ENCODE measurements around the gene RSPH4A. TPM values are rescaled to one million over a fixed set of nuclear protein-coding genes. Genes with fewer than 3 reads are reported as not detected.

RSPH4A gene
- total RNA-seq, 2 donors from 2014 or later = 0.10 to 0.11 TPM

DNA sequence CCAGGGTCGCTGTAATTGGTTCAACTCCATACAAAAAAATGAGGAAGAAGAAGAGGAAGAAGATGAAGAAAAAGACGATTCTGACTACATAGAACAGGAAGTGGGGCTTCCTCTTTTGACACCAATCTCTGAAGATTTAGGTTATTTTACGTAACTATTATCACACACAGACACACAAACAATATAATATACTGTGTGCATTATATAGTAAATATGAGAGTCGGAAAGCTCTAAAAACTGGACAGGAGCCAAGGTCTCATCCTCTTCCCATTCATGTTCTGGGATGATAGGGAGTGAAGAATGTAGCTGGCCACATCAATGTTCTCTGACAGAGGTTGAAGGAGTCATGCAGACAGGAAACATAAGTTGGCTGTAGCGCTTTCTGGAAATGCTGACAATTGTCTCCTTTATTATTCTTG is 13.3 kb downstream of the RSPH4A start:
- no peak overlapping the region for H3K27ac ChIP-seq
- intact Hi-C loops (cut with DNase I) = no loop called here
- no peak for DNase-seq
- TF ChIP-seq, protein P1, sequence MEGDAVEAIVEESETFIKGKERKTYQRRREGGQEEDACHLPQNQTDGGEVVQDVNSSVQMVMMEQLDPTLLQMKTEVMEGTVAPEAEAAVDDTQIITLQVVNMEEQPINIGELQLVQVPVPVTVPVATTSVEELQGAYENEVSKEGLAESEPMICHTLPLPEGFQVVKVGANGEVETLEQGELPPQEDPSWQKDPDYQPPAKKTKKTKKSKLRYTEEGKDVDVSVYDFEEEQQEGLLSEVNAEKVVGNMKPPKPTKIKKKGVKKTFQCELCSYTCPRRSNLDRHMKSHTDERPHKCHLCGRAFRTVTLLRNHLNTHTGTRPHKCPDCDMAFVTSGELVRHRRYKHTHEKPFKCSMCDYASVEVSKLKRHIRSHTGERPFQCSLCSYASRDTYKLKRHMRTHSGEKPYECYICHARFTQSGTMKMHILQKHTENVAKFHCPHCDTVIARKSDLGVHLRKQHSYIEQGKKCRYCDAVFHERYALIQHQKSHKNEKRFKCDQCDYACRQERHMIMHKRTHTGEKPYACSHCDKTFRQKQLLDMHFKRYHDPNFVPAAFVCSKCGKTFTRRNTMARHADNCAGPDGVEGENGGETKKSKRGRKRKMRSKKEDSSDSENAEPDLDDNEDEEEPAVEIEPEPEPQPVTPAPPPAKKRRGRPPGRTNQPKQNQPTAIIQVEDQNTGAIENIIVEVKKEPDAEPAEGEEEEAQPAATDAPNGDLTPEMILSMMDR (IDR thresholded peaks at IDR 0.05) = no peak
- no peaks in the 10 kb centered on the region for H3K9me3 ChIP-seq
- no peaks in the 10 kb centered on the region for H3K27me3 ChIP-seq
- H3K9ac ChIP-seq (ENCODE audit: low read depth in 2 of 2, low read length in 2 of 2) = no peak overlapping the region
- no peaks in the 10 kb centered on the region for H3K4me1 ChIP-seq
- H3K36me3 ChIP-seq = no peaks in the 10 kb centered on the region
- H3K4me3 ChIP-seq = no peak overlapping the region

DNA sequence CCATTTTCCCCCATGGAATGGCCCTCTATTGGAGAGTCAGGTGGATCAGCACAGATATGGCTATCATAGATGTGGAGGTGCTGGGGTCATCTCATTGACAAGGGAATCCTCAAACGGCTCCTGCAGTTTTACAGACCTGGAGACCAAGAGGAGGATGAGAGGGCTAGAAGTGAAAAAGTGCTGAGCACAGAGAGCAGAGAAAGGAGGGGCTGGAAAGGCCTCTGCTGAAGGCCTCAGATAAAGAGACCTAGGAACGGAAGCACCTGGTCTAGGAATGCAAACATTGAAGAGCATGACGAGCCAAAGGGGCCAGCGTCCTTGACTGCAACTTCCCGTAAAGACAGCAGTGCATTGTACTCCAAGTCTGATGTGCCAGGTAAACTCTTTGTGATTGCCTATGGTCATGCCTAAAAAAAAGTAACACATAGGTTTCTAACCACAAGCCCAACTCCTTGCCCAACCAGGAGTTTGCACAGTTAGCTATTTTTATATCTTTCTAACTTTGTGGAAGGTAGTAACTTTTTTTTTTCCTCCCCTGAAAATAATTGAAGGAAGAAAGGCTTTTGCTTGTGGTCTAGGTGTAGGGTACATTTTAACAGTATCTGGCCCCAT is 15.2 kb downstream of the RSPH4A start:
- Histone ChIP-seq H3K9ac (ENCODE audit: low read depth in 2 of 2, low read length in 2 of 2) (no peak overlapping the region), H3K9me3 (no peaks in the 10 kb centered on the region), H3K27me3 (no peaks in the 10 kb centered on the region), H3K36me3 (no peaks in the 10 kb centered on the region), H3K4me3 (no peak overlapping the region), H3K4me1 (no peaks in the 10 kb centered on the region), H3K27ac (no peak overlapping the region)
- intact Hi-C loops (cut with DNase I) = no loop called here
- TF ChIP-seq, protein P1 (IDR thresholded peaks at IDR 0.05) = no peak
- no peak for DNase-seq

DNA sequence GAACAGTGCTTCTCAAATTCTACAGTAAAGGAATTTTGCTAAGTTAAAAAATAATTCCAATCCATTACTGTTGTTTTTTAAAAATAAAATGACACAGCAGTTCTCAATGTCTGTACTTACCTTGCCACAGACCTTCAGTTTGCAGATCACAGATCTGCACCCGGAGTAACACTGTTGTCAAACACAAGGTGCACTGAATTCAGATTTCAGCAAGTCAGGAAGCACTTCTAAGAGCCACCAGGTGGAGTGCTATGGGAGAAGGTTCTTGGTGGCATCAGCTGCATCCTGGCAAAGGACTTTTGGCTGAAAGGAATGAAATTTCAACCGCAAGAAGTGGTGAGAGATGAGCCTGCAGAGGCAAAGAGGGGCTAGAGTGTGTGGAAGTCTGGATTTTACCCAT is 17.4 kb downstream of the RSPH4A start:
- intact Hi-C loops (cut with DNase I) = no loop called here
- Histone ChIP-seq H3K9ac (ENCODE audit: low read depth in 2 of 2, low read length in 2 of 2) (no peak overlapping the region), H3K36me3 (no peaks in the 10 kb centered on the region), H3K27me3 (no peaks in the 10 kb centered on the region), H3K4me3 (no peak overlapping the region), H3K27ac (no peak overlapping the region), H3K4me1 (no peaks in the 10 kb centered on the region), H3K9me3 (no peaks in the 10 kb centered on the region)
- DNase-seq = no peak
- TF ChIP-seq, protein P1 (IDR thresholded peaks at IDR 0.05) = no peak

DNA sequence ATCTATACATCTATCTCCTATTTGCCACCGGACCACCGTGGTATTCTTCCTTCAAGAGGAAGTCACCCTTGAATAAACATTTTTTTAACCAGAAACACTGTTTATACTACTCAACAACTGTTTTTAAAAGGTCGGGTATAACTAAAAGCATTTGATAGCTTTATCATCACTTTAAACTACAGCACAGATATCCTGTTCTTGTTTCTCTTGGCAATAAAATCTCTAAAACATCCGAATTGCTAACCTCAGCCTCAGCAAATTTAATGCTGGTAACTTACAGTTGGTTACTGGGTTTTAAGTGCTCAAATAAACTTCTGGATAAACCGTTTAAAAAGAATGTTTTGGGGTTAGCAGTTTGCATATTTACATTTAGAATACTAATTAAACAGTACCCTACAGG is 31.9 kb downstream of the RSPH4A start:
- no peak for DNase-seq
- Histone ChIP-seq H3K27ac (no peak overlapping the region), H3K27me3 (no peaks in the 10 kb centered on the region), H3K4me1 (no peaks in the 10 kb centered on the region), H3K4me3 (no peak overlapping the region), H3K36me3 (peaks cover 3% of the 10 kb centered on the region), H3K9ac (ENCODE audit: low read depth in 2 of 2, low read length in 2 of 2) (no peak overlapping the region), H3K9me3 (no peaks in the 10 kb centered on the region)
- intact Hi-C loops (cut with DNase I) = no loop called here
- TF ChIP-seq, protein P1 (IDR thresholded peaks at IDR 0.05) = no peak

DNA sequence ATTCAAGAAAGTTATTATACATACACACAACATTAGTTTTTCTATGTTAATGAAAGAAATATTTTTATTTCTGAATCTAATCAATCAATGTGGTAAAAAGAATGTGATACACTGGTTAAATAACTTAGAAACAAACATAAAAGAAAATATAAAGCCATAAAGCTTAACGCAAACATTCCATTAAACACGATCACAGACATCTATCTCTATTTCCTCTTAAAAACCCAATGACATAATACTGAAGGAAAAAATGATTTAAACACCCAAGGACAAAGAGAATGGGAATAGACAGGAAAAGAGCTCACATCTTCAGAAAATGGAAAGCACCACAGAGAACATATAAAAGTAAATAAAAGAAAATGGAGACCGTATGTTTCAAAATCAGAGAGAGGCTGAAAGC is 32.9 kb downstream of the RSPH4A start:
- no peak for DNase-seq
- H3K36me3 ChIP-seq = peaks cover 3% of the 10 kb centered on the region
- H3K9me3 ChIP-seq = no peaks in the 10 kb centered on the region
- H3K4me1 ChIP-seq = no peaks in the 10 kb centered on the region
- TF ChIP-seq, protein P1 (IDR thresholded peaks at IDR 0.05) = no peak
- no peak overlapping the region for H3K9ac ChIP-seq (ENCODE audit: low read depth in 2 of 2, low read length in 2 of 2)
- intact Hi-C loops (cut with DNase I) = no loop called here
- H3K27me3 ChIP-seq = no peaks in the 10 kb centered on the region
- H3K4me3 ChIP-seq = no peak overlapping the region
- no peak overlapping the region for H3K27ac ChIP-seq
